GM19035 (cell line): Measurements from ENCODE around the gene CYB561A3.

Experiments used
- ATAC-seq: cut with Tn5 transposase; IDR thresholded peaks from one replicate; pipeline ENCODE4 v1.9.1; 2021; ENCODE audit not compliant: unreplicated experiment

CYB561A3 gene

DNA sequence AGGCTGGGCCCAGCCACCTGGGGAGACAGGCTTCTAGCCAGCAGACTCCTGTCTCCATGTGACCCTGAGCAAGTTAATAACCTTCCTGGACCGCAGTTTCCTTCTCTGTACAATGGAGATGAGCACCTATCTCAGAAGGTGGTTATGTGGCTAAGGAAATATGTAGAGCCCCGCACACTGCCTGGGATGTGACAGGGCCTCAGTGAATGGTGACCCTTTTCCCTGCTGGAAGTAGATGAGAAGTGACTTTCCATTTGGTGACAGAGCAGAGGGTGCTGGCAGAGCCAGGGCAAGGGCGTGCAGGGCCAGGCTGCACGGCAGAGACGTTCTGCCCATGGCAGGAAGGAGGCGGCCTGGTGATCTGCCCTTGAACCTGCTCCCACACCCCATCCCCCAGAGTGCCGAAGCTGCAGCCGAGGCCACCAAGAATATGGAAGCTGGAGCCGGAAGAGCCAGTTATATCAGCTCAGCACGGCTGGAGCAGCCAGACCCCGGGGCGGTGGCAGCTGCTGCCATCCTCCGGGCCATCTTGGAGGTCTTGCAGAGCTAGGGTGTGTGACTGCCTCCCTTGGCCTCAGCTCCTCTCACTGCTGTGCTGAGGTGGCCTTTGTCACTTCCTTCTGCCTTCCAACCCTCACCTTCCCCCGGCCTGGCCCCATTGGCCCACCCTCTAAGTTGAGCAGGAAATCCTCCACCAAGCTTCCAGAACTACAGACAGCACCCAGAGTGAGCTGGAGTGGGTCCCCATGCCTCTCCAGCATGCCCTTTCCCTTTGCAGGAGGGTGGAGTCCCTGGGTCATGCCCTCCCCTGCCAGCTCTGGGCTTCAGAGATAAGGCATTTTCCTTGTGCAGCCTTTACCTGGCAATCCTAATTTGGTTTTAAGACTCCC is 15.5 kb downstream of the CYB561A3 start:
- no peak for ATAC-seq

DNA sequence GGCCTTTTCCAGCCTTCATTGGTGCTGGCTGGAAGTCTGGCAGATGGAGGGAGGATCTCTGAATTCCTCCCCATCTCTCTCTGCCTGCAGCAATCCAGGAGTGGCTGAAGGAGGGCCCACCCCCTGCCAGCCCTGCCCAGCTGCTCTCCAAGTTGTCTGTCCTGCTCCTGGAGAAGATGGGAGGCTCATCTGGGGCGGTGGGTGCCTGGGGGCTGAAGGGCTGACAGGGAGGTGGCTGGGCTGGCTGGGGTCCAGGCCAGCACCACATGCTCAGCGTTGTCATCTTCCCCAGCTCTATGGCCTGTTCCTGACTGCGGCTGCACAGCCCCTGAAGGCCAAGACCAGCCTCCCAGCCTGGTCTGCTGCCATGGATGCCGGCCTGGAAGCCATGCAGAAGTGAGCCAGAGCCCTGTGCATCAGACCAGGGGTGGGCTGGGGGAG is 16.5 kb downstream of the CYB561A3 start:
- no peak for ATAC-seq

DNA sequence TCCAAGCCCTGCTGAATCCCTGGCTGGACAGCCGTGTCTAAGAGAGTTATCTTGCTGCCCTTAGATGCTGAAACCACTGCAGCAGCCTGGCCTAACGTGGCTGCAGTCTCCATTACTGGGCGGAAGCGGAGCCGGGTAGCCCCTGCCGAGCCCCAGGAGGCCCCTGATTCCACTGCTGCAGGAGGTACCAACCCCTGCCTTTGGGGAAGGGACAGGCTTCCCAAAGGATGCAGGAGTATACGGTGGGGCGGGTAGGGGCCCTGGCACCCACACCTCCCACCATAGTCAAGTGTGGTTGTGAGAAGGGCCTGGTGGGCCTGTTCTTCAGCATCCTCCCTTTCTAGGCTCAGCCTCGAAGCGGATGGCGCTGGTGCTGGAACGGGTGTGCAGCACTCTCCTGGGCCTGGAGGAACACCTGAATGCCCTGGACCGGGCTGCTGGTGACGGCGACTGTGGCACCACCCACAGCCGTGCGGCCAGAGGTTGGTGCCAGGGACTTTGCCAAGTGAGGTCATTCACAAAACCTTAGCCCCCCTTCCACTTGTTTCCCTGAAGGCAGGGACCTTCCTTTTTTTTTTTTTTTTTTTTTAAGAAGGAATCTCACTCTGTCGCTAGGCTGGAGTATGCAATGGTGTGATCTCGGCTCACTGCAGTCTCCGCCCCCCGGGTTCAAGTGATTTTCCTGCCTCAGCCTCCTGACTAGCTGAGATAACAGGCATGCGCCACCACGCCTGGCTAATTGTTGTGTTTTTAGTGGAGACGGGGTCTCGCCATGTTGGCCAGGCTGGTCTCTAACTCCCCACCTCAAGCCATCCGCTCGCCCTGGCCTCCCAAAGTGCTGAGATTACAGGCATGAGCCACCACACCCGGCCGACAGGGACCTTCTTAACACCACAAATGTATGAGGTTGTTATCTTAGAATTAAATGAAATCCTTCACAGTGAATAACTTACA is 17.6 kb downstream of the CYB561A3 start:
- ATAC-seq, result no peak

DNA sequence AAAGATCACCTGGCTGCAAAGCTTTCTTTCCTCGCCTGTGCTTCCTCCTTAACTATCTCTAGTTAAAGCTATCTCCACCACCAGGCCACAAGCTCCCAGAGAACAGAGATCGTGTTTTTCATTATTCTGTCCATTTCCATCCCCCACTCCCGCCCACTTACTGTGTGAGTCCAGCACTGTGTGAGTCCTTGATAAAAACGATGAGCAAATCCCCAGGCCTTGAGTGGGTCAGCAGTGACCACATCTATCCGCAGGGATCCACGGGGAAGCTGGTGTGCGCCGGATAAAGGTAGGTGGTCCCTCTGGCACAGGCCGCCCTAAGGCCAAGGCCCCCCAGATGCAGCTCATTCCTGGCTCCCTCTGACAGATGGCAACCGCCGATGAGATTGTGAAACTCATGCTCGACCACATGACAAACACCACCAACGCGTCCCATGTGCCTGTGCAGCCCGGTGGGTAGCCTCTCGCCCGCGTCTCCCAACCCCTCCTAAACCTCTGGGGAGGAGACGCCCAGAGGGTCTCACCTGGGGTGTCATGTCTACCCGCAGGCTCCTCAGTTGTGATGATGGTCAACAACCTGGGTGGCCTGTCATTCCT is 19.4 kb downstream of the CYB561A3 start:
- ATAC-seq, result no peak

DNA sequence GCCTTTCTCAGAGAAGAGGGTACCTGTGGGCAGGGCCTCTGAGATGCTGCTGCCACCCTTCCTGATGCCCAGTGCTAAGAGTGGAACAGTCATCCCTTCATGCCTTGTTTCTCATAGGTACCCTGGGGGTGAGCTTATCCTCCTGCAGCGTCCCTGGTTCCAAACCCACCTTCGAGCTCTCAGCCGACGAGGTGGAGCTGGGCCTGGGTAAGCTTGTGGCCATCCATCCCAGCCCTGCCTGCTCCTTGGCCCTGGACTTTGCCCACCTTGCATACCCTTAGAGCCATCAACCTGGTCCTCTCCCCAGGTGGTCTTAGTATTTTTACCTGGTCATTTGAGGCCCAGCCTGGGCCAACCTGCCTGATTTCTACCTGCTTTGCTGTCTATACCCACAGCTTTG is 20.0 kb downstream of the CYB561A3 start:
- no peak for ATAC-seq

DNA sequence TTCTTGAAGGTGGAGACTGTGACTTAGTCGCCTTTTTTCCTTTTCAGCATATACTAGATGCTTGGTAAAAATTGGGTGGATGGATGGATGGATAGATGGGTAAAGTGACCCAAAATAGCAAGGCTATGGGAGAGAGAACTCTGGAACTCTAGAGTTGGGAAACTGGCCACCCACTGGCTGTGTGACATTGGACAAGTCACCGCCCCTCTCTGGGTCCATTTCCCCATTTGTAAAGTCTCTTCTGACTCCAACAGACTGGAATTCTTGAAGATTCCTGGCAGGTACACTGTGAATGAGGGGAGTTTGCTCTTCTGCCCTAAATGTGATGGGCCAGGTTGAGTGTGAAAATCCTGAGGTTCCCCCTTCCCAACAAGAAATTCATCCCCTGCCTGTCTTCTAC is 20.7 kb downstream of the CYB561A3 start:
- no peak for ATAC-seq

DNA sequence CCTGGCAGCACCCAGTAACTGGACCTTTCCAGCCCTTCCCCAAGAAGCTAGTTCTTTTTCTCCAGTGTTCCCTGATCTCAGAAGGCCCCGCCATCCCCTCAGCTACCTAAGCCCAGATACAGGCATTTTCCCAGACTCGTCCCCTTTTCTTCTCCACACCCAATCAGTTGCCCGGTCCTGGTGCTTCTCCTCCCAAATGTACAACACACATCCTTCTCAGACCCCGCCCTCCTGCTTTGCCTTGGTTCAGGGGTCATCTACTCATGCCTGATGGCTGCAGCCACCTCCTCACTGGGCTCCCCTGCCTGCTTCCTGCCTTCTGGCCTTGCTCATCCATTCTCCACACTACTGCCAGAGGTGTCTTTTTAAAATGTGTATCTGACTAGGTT is 22.2 kb downstream of the CYB561A3 start:
- no peak for ATAC-seq

DNA sequence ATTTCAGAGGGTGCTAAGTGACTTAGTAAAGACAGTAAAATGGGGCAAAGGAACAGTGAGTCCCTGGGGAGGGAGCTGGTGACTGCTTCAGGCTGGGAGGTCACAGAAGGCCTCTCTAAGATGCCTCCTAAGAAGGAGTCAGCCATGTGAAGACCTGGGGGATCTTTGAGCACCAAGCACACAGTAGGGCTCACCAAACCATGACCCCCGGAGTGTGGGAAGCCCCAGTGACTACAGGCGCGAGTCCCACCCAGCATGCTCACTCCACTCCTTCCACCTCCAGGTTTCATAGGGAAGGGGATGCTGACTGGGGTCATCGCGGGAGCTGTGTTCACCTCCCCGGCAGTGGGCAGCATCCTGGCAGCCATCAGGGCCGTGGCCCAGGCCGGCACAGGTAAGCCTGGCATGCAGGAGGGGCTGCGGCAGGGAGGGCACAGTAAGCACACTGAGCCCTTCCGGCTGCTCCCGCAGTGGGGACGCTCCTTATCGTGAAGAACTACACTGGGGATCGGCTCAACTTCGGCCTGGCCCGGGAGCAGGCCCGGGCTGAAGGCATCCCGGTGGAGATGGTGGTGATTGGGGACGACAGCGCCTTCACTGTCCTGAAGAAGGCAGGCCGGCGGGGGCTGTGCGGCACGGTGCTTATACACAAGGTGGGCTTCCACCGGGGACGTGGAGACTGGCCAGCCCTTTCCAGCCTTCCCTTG is 22.7 kb downstream of the CYB561A3 start:
- no peak for ATAC-seq

DNA sequence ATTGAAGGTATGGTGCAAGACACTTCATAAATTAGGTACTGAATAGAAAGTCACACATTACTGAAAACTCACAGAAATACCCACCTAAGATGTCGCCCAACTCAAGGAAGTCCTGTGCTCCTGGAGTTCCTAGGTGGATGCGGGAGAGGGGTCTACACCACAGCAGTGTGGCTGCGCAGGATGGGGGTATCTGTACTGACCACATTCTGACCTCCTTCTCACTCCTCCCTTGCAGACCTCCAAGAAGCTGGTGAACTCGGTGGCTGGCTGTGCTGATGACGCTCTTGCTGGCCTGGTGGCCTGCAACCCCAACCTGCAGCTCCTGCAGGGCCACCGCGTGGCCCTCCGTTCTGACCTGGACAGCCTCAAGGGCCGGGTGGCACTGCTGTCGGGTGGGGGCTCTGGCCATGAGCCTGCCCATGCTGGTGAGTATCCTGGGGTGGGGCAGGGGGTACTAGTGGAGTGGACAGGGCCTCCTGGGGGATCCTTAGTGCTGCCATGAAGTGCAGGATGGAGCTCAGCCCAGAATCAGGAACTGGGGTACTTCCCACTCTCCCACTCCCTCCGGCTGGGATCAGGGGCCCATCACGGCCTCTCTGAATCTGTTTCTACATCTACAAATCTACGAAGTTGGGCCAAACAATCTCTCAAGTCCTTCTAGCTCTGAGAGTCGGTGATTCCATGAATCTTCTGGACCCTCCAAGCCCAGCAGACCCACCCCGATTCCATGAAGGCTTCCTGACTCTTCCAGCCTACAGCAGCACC is 23.8 kb downstream of the CYB561A3 start:
- ATAC-seq, result no peak

DNA sequence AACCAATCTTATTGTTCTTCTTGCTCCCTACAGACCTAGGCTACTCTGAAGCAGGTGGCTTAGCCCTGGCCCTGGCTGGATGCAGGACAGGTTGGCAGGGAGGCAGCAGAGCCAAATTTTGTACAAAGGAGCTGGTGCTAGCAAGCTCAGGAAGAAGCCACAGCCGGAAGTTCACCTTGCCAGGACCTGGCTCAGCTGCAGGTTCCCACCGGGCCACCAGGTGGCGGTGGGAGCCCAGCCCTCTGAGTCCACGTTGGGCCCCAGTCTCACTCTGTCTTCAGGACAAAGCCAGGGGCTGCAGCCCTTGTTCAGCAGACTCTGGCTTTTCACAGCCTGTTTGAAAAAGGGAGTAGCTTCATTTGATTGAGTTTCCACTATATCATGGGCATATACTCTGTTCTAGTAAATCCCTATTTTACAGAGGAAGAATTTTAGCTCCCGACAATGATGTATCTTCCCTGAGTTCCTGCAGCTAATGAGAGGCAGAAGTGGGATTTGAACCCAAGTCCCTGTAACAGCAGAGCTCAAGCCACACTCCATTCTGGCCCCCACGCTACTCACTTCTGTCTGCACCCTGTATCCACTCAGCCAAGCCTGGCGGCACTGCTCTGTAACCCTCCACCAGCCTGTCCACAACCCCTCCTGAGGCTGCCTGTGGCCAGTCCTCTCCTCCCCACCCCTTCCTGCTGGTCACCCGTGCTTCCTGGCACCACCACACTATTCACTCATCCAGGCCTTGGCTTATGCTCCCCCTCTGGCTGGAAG is 25.3 kb downstream of the CYB561A3 start:
- peak; percentile 51 for ATAC-seq

DNA sequence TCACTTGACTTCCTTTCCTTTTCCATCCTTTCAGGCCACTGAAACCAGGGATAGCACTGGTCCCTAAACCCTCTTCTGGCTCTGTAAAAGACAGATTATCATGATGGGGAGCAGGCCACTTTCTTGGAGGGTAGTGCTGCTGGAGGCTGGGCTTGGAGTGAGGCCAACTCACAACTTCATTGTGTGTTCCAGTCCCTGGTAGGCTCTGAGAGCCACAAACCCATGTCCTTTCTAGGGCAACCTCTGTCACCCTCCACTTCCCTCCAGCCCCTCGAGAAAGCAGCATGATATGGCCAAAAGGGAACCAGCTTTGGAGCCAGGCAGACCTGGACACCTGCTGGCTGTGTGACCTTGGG is 26.3 kb downstream of the CYB561A3 start:
- ATAC-seq, result no peak

DNA sequence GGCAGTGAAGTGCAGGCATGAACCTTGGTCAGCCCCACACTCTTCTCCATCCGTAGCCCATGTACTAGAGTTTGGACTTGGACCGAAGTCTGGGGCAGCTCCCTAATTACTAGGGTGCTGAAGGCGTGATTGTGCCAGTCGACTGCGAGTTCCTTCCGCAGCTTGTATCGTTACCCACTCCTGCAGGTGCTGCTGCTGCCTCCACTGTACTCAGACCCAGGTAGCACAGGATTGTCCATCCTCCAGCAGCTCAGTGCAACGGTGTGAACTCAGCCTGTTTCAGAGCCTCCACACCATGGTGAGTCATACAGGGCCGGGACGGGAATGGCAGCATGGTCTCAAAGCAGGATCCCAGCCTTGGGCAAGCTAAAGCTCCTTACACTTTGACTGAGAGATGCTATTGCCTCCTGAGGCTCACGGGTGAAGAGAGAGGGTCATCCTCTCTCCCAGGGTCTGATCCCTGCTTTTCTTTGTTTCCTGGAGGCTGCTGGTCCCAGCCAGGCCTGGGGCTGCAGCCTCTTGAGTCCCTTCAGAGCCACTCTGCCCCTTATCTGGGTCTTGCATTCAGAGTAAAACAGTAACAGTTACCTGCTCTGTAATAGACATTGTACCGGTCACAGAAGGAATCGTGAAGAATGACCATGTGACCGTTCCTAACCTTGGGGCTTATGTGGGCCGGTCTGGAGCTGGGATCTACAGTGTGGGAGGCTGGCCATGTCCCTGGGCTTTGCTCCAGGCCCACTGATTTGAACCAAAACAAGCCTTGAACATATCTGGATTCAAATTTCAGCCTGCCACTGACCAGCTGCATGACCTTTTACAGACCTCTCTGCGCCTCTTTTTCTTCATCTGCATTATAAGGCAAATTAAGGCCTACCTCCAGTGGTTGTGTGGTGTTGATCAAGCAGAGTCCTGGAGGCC is 27.0 kb downstream of the CYB561A3 start:
- no peak for ATAC-seq

DNA sequence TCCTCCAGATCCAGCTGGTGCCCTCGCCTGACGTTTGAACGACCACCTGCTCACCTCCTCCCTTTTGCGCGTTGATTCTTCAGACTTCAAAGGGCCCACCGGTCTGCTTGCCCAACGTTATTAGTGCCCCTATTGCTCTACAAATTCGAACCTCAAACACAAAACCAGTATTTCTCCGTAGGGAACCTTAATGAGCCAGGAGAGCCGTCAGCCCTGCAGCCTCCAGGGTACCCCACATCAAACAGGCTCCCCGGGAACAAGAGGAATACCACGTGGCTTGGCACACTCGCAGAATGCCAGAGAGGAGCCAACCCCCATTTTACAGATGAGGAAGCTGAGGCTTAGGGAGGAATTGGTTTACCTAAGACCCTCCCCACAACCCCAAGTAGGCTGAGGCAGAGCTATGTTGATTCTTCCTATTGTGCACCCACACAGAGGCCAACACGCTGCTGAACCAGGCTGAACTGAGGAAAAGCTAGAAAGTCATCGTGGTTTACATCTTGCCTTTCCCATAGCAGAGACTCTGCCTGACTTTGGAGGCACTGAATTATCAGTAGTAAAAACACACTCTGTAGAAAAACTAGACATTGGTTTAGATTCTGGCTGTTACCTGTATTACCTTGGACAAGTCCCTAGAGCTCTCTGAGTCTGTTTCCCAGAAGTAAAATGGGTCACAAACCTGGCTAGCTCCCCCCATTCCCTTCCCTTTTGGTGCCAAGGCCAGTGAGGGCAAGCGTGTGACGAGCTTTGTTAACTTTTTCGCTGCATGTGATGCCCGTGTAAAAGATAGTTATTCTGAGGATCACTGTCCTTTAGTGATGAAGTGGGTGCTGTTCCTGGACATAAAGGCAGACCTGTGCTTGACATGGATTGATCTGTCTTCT is 27.9 kb downstream of the CYB561A3 start:
- ATAC-seq, result peak; percentile 7

DNA sequence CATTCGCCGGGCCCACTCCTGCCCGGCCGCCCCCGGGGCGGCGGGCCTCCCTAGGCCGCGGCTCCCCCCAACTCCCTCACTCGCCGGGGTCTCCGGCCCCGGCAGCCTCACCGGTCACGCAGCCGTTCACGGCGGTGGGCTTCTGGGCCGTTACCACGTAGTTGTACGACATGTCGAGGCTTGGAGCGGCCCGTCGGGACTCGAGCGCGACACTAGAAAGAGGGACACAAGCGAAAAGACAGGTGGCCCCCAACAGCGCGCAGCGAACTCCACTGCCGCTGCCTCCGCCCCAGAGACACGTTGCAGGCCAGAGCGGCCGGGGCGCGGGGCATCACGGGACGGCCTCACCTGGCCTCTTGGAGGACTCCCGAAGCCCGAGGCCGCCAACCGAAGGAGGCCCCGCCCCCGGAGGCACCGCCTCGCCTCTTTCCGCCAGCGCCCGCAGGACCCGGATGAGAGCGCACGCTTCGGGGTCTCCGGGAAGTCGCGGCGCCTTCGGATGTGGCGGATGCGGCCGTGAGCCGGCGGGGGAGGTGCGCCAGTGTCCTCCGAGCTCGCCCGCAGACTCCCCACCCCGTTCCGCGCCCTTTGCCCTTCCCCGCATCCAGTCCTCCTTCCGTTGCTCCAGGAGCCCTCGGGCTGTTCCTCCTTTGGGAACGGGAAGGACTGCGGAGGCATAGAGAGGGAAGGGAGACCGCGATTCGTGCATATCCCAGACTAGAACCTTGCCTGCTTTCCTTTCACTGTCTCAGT is 28.7 kb downstream of the CYB561A3 start, which contains the start of the genes DDB1 and TKFC:
DDB1 (minus strand) TSS at position 309 of the 753 bp plus-strand sequence; CDS start at position 172, 137 bp downstream.
TKFC (plus strand) TSS at position 432 of the 753 bp plus-strand sequence. CDS start 1,501 bp downstream, outside the sequence.
- ATAC-seq, result peak; percentile 90

DNA sequence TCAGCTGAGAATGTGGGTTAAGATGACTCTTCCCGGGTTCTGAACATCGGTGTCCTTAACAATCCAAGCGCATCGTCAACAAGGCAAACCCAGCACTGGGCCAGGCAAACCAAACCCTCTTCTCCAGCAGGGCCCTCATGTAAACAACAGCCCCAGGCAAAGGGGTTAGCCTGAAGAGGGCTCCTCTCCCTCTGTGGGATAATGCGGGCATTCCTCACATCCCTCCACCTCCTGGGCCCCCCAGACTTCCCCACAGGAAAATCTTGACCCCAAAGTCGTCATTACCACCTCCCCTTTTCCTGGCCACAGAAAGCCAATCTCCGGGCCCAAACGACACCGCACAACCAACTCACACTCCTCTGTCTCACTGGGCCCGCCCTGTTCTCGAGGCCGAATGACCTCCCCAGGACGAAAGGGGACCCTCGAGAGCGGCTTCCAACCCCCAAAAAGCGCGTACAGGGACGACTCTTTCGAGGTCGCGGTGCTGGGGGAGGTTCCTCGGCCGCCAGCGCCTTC is 29.3 kb downstream of the CYB561A3 start:
- no peak for ATAC-seq

DNA sequence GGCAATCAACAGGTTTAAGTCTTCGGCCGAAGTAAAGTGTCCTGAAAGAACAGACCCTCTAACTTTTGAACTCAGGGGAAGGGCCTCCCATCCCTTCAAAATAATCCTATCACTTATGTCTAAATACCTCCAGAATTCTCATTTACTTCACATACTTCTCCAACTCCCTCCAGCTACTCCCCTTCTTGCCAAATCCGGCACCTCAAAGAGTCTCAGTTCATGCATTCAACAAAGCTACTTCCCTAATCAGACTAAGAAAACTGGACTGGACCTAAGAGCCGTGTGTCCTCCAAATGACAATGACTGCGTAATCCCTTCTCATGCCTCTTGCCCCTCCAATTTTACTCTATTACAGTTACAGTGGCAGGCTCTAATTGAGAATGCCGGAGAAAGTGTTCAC is 30.0 kb downstream of the CYB561A3 start:
- ATAC-seq, result no peak
